IPS-18a (cell line): ENCODE results near the gene POLR2C.

ENCODE experiments used
- H3K27ac ChIP-seq: one replicate; pipeline ENCODE4 v1.5.1; 2013; ENCODE audit warnings: low read length
- H3K27me3 ChIP-seq: one replicate; pipeline ENCODE4 v1.6.1; 2013; ENCODE audit warnings: mild to moderate bottlenecking, low read length; ENCODE audit not compliant: control insufficient read depth, insufficient read depth
- H3K36me3 ChIP-seq: one replicate; pipeline ENCODE4 v1.6.1; 2013; ENCODE audit warnings: low read depth, low read length; ENCODE audit not compliant: control insufficient read depth
- H3K4me1 ChIP-seq: one replicate; pipeline ENCODE4 v1.6.1; 2013; ENCODE audit warnings: low read depth, low read length; ENCODE audit not compliant: control insufficient read depth
- H3K4me3 ChIP-seq: one replicate; pipeline ENCODE4 v1.5.1; 2013; ENCODE audit warnings: low read length
- H3K9ac ChIP-seq: one replicate; pipeline ENCODE4 v1.6.1; 2013; ENCODE audit warnings: mild to moderate bottlenecking, low read length, moderate library complexity
- H3K9me3 ChIP-seq: one replicate; pipeline ENCODE4 v1.6.1; 2013; ENCODE audit warnings: low read depth, low read length; ENCODE audit not compliant: control insufficient read depth

The POLR2C gene

DNA sequence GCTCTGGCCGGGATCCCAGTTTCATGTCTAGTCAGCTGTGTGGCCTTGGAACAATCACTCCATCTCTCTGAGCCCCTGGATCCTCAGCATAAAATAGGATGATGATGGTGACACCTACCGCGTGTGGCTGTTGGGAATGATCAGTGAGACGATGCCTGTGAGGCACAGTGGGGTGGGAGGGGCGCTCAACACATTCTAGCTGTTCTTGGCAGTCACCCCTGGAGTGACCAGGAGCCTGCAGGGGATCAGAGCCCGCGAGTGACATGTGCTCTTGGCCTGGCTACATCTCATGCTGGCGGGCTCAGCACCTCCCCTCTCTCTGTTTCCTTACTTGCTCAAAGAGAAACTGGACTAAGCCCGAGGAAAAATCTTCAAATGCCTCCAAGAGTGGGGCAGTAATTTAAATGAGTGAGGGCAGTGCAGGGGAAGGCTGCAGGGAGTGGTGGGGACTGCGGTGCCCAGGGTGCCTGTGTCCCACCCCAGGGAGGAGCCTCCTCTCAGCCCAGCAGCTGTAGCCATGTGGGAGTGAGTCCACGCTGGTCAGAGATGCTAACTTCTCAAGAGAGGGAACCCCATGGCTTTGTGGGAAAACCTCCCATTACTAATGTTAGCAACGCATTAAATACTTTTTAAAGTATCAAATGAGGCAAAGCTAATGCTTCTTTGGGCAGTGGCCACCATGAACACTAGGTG, 46.9 kb downstream of the POLR2C start:
- no peaks in the 10 kb centered on the region for H3K9me3 ChIP-seq
- H3K4me1 ChIP-seq, result no peaks in the 10 kb centered on the region
- H3K9ac ChIP-seq, result no peak overlapping the region
- no peak overlapping the region for H3K4me3 ChIP-seq
- no peaks in the 10 kb centered on the region for H3K27me3 ChIP-seq
- H3K36me3 ChIP-seq, result no peaks in the 10 kb centered on the region
- H3K27ac ChIP-seq, result no peak overlapping the region

DNA sequence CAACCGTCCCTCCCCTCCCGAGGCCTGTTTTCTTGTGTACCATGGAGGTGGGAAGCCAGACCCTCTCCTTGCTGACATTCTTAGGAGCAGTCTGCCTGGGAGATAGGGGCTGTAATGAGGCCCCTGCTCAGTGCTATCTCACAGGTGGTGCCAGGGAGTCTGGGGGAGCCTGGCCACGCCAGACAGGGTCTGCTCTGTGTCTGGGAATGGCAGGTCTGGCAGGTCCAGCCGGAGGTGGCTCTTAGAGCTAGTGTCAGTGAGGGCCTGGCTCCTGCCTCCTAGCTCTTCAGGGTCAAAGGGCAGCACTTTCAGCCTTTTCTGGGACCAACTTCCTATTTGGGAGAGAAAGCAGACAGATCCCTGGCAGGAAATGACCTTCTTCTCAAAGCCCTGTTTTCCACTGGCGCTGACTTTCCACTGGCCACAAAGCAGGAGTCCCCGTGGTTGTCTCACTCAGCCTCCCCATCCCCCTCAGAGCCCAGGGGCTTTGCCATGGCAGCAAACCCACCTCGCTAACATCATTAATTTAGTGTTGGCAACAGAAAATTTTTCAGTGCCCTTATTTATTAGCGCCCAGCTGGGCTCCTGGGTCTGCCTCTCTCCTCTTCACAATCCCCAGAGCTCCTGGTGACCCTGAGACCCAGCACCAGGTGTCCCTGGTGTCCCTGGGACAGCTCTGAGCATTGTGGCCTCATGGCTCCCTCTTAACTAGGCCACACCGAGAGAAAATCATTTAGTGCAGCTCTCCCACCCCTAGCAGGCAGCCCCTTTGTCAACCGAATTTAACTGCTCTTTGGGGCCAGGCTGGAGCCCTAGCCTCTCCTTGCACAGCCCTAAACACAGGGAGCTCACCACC, 47.8 kb downstream of the POLR2C start:
- no peak overlapping the region for H3K4me3 ChIP-seq
- no peaks in the 10 kb centered on the region for H3K36me3 ChIP-seq
- H3K9ac ChIP-seq, result no peak overlapping the region
- no peaks in the 10 kb centered on the region for H3K27me3 ChIP-seq
- H3K4me1 ChIP-seq, result no peaks in the 10 kb centered on the region
- H3K27ac ChIP-seq, result no peak overlapping the region
- no peaks in the 10 kb centered on the region for H3K9me3 ChIP-seq

DNA sequence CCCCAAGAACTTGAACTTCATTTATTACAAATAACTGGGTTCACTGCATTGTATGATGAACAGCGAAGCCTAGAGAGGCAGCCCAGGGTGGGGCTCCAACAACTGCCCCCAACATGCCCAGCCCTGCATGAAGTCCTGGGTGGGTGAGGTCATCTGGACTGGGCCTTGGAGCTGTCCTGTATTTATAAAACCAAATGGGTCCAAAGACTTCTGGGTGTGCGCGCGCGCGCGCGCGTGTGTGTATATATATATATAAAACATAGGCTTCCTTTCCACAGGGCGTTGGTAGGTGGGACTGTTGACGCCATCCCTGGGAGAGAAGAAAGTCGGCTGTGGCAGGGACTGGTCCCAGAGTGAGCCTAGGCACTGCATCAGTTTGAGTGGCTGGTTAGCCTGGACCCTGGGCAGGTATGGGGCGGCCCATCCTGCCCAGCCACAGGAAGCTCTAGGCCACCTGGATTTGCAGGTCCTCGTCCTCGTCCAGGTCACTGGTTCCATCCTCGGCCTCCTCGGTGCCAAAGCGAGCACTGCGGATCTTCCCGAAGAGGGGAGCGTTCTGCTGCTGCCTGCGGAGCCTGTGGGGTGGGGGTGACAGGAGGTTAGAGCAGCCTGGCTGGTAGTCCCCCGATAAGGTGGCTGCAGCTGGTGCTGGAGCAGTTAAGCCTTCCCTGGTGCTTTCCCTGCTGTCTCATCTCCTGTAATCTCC, 50.0 kb downstream of the POLR2C start:
- no peak overlapping the region for H3K9ac ChIP-seq
- no peaks in the 10 kb centered on the region for H3K9me3 ChIP-seq
- H3K27ac ChIP-seq, result no peak overlapping the region
- no peak overlapping the region for H3K4me3 ChIP-seq
- H3K4me1 ChIP-seq, result no peaks in the 10 kb centered on the region
- H3K36me3 ChIP-seq, result peaks cover under 1% of the 10 kb centered on the region
- H3K27me3 ChIP-seq, result no peaks in the 10 kb centered on the region

DNA sequence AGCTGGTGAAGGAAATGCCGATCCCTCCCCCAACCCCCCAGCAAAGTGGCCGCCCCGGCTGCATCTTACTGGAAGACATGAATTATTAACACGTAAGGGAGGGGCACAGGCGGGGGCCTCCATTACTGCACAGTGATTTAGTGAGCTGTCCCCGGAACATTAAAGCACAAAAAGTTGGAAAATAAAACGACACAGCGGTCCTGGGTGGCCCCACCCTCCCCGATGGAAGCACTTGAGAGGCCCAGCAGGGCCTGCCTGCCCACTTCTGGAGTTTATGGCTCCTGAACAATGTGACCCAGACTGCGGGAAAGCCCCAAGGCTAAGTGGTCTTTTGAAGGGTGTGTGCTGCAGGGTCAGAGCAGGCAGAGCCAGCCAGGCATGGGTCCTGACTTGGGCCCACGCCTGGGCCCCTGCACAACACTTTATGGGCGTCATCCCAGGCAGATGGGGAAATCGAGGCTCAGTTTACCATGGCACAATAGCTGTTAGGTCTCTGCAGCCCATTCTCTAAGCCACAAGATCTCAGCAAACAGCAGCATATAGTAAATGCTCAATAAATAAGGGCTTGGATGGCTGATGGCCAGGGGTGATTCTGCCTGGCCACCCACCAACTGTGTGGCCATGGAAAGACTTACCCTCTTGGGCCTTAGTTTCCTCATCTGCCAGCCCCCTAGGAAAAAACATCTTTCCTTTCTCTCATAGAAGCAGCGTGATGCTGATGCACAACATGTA, 51.1 kb downstream of the POLR2C start:
- Histone ChIP-seq H3K4me1 (no peaks in the 10 kb centered on the region), H3K36me3 (peaks cover 4% of the 10 kb centered on the region), H3K4me3 (no peak overlapping the region), H3K9ac (no peak overlapping the region), H3K9me3 (no peaks in the 10 kb centered on the region), H3K27ac (no peak overlapping the region), H3K27me3 (no peaks in the 10 kb centered on the region)

DNA sequence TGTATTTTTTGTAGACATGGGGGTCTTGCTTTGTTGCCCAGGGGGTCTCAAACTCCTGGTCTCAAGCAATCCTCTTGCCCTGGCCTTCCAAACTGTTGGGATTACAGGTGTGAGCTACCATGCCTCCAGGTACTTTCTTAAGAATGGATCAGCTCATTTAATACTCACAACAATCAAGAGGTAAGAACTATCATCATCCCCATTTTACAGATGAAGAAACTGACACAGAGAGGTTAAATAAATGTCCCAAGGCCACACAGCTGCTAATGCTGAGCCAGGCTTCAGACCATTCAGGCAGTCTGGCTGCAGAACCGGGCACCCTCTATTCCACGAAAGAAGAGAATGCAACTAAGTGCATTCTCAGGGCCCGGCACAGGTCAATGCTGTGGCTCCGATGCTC, 51.9 kb downstream of the POLR2C start:
- no peaks in the 10 kb centered on the region for H3K9me3 ChIP-seq

DNA sequence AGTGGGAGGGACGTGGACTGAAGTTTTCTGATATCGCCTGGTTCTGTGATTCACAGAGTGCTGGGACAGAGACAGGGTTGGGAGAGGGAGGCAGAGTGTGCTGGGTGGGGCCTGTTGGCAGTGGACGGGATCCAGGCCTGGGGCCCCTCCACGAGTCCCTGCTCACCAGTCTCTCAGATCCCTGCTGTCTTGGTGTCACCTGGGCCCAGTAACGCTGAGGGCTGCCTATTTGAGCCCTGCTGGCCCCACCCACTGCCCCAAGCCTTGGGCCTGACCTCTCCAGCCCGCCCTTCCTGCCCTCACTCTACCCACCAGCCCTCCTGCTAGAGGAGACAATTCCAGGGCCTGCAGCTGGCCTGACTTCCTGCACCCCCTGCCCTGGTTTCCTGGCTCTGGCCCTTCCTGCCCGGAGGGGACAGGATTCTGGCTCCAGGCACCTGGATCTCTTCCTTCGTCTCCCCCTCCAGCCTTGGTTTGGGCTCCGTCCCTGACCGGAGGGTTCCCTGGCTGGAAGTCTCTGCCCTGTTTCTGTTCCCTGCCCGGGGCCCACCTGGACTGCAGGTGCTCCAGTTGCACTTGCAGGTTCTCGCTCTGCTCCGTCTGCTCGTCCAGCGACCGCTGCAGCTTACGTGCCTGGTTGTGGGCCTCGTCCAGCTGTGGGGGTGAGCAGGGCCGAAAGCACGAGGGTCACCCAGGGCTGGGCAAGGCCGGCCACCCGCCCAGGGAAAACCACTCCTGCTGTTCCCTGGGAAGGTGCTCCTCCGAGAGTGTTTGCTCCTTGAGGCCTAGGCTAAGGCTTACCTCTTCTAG, 52.5 kb downstream of the POLR2C start:
- no peaks in the 10 kb centered on the region for H3K27me3 ChIP-seq
- H3K4me3 ChIP-seq, result no peak overlapping the region
- H3K36me3 ChIP-seq, result peaks cover 4% of the 10 kb centered on the region
- H3K4me1 ChIP-seq, result no peaks in the 10 kb centered on the region
- no peak overlapping the region for H3K27ac ChIP-seq
- H3K9ac ChIP-seq, result no peak overlapping the region
- no peaks in the 10 kb centered on the region for H3K9me3 ChIP-seq

More for the DNA sequence above, 51.9 kb downstream of the POLR2C start:
- H3K4me3 ChIP-seq, result no peak overlapping the region
- H3K27ac ChIP-seq, result no peak overlapping the region
- H3K9ac ChIP-seq, result no peak overlapping the region
- H3K4me1 ChIP-seq, result no peaks in the 10 kb centered on the region
- H3K36me3 ChIP-seq, result peaks cover 4% of the 10 kb centered on the region
- H3K27me3 ChIP-seq, result no peaks in the 10 kb centered on the region

DNA sequence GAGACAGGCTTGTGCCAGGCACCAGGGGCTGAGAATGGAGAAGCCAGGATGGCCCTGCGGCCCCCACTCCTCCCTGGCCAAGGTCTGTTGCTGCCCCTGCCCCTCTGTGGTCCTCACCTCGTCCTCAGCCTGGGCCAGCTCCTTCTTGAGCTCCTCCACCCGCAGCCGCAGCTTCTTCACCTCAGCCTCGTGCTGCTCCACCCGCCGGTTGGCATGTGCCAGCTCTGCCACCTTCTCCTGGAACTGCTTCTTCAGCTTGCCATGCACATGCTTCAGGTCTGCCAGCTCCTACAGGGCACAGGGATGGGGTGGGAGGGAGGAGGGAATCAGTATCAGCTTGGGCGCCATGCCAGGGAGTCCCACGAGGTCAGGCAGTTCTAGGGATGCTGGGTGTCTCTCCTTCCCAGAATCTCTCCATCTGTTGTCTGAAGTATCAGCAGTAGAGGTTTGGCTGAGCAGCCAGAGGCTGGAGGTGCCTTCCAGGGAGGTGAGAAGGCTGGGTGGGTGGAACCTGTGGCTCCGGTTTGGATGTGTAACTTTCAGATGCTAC, 53.8 kb downstream of the POLR2C start:
- H3K9me3 ChIP-seq, result no peaks in the 10 kb centered on the region
- no peaks in the 10 kb centered on the region for H3K4me1 ChIP-seq
- H3K9ac ChIP-seq, result no peak overlapping the region
- no peaks in the 10 kb centered on the region for H3K27me3 ChIP-seq
- H3K27ac ChIP-seq, result no peak overlapping the region
- H3K36me3 ChIP-seq, result peaks cover 4% of the 10 kb centered on the region
- no peak overlapping the region for H3K4me3 ChIP-seq

DNA sequence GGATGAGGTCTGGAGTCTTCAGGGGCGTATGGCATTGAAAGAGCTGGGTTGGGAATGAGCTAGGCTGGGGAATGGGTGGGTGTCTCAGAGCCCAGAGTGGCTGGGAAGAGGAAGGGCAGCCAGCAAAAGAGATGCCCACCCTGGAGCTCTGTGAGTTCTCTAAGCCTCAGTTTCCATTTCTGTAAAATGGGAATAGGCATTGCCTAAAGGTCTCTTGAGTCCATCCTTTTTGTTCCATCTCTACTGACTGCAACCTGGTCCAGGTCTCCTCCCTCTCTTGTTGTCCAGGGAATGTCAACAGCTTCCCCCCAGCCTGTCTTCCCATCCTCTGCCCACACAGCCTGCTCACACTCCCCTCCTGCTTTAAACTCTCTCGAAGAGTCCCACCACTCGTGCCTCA, 54.3 kb downstream of the POLR2C start:
- no peaks in the 10 kb centered on the region for H3K27me3 ChIP-seq
- H3K27ac ChIP-seq, result no peak overlapping the region
- H3K4me3 ChIP-seq, result no peak overlapping the region
- peaks cover 4% of the 10 kb centered on the region for H3K36me3 ChIP-seq
- H3K9ac ChIP-seq, result no peak overlapping the region
- no peaks in the 10 kb centered on the region for H3K9me3 ChIP-seq
- H3K4me1 ChIP-seq, result no peaks in the 10 kb centered on the region

DNA sequence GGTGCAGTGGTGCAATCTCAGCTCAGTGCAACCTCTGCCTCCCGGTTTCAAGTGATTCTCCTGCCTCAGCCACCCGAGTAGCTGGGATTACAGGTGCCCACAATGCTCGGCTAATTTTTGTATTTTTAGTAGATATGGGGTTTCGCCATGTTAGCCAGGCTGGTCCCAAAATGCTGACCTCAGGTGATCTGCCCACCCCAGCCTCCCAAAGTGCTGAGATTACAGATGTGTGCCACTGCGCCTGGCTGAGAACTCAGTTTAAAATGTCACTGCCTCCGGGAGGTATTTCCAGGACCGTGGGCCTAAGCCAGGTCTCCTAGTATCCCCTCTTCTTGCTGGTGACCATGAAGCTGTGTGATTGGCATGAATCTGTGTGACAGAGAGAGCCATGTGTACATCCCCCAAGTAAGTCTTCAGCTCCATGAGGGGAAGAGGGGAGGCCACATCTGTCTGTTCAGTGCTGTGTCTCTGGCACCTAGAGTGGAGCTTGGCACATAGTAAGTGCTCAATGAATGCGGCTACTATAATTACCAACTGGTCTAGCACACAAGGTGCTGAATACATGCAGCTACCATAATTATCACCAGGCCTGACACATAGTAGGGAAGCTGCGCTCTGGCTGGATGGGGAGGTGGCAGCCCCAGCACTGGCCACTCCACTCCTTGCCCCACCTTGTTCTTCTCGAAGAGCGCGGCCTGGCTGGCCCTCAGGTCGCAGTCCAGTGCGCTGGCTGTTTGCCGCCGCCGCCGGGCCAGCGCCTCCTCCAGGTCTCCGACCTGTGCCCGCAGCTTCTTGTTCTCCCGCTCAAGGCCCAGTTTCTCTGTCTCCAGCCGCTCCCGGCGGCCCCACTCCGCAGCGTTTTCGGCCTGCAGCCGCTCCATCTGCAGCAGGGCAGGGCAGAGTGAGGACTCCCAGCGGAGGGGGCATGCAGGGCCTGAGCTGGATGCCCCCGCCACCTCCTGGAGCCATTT, 55.2 kb downstream of the POLR2C start:
- Histone ChIP-seq H3K27ac (no peak overlapping the region), H3K27me3 (no peaks in the 10 kb centered on the region), H3K9me3 (no peaks in the 10 kb centered on the region), H3K9ac (no peak overlapping the region), H3K4me1 (no peaks in the 10 kb centered on the region), H3K4me3 (no peak overlapping the region), H3K36me3 (peaks cover 4% of the 10 kb centered on the region)

DNA sequence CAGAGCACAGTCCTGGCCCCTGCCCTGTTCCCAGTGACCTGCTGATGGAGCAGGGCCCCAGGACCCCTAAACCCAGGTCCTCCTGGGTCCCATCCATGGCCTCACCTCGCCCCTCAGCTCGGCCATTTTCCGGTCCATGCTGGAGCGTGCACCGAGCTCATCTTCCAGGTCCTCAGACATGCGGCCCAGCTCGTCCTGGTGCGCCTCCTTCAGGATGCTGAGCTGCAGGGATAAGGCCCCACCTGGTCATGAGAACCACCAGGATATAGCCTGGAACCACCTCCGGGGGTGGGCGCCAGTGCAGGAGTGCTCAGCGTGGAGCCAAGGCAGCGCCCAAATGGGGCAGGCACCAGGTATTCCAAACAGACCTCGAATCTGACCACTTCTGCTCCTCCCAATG, 56.0 kb downstream of the POLR2C start:
- H3K27me3 ChIP-seq, result no peaks in the 10 kb centered on the region
- H3K36me3 ChIP-seq, result peaks cover 4% of the 10 kb centered on the region
- H3K9me3 ChIP-seq, result no peaks in the 10 kb centered on the region
- H3K27ac ChIP-seq, result no peak overlapping the region
- H3K4me3 ChIP-seq, result no peak overlapping the region
- H3K4me1 ChIP-seq, result no peaks in the 10 kb centered on the region
- no peak overlapping the region for H3K9ac ChIP-seq
